ENCODE data around the gene C1QTNF7.

- TF ChIP-seq CTCF (conservative IDR thresholded peaks at IDR 0.05; ENCODE audit: low read length) = no peak
- TF ChIP-seq EZH2phosphoT487 (IDR thresholded peaks at IDR 0.05; ENCODE audit: borderline replicate concordance, low read depth, low read length) = no peak
These were observed 49.8 kb upstream of the C1QTNF7 start for GRCh38 chr4:15378062-15378461.
